HG03135 (cell line): Measurements from ENCODE around the gene ANKRD11.
"Not testable (repeated sequence)": the region's sequence is repeated elsewhere in the genome, so short reads cannot be mapped to it uniquely, and the experiment has no call there.

Experiments used
- ATAC-seq: cut with Tn5 transposase; IDR thresholded peaks from one replicate; pipeline ENCODE4 v1.9.1; 2021; ENCODE audit warnings: mild to moderate bottlenecking, moderate library complexity; ENCODE audit not compliant: unreplicated experiment

ANKRD11 gene

DNA sequence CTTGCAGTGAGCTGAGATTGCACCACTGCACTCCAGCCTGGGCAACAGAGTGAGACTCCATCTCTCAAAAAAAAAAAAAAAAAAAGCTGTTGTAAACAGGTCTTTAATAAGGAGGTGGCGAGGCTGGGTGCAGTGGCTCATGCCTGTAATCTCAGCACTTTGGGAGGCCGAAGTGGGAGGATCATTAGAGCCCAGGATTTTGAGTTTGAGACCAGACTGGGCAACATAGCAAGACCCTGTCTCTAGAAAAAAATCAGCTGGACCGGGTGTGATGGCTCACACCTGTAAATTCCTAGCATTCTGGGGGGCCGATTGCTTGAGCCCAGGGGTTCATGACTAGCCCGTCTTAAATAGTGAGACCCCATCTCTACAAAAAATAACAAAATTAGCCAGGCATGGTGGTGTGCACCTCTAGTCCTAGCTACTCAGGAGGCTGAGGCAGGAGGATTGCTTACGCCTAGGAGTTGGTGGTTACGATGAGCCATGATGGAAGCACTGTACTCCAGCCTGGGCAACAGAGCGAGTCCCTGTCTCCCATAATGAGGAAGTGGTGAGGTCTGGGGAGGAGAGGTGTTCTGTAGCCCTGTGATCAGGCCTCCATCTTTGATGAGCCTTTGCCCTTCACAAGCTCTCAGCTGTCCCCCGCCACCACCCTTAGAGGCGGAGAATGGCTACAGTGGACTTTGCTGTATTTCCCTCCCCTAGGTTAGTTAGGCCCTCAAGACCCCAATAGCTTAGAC is 236.6 kb downstream of the ANKRD11 start:
- no peak for ATAC-seq

DNA sequence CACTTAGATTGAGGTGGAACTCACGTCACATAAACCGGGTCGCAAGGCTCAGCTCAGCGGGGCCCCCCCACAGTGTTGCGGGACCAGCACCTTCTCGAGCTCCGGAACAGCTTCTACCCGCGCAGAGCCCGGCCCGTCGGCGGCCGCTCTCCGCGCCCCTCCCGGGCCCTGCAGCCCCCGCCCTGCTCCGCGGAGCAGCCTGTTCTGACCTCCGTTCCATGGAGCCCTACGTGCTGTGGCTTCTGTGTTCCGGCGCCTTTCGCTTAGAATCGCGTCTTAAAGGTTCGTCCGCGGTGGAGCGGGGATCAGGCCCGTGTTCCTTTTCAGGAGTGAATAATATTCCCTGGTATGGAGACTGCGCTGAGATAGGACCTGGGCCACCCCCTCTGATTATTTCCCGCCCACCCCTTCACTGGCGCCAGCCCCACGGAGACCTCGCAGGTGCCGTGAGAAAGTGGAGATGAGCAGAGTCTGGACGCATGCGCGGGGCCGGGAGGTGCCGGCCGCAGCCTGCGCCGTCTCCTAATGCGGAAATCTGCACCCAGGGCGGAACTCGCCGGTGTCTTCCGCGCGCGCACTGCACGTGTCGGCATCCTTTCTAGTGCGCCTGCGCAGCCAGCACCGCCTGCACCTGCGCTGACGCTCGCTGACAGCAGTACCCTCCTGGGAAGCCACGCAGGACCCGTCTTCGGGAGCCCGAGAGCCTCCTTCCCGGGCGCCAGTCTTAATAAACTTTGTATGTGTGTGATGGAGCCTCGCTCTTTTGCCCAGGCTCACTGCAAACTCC is 242.0 kb downstream of the ANKRD11 start:
- no peak for ATAC-seq

DNA sequence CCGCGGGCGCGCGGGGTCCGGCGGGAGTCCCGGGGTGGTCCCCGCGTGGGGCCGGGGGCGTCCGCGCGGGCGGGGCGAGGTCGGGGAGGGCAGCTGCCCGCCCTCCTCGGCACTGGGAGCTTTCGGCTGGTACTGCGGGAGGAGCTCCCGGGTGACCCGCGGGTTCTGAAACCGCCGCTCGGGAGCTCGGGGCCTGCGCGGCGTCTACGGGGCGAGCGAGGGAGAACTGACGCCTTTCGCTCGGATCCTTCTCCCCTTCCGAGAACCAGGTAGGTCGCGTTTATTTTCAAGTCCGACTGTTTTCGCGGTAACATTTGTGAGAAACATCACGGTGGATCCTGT is 242.7 kb downstream of the ANKRD11 start:
- not testable (repeated sequence) for ATAC-seq

DNA sequence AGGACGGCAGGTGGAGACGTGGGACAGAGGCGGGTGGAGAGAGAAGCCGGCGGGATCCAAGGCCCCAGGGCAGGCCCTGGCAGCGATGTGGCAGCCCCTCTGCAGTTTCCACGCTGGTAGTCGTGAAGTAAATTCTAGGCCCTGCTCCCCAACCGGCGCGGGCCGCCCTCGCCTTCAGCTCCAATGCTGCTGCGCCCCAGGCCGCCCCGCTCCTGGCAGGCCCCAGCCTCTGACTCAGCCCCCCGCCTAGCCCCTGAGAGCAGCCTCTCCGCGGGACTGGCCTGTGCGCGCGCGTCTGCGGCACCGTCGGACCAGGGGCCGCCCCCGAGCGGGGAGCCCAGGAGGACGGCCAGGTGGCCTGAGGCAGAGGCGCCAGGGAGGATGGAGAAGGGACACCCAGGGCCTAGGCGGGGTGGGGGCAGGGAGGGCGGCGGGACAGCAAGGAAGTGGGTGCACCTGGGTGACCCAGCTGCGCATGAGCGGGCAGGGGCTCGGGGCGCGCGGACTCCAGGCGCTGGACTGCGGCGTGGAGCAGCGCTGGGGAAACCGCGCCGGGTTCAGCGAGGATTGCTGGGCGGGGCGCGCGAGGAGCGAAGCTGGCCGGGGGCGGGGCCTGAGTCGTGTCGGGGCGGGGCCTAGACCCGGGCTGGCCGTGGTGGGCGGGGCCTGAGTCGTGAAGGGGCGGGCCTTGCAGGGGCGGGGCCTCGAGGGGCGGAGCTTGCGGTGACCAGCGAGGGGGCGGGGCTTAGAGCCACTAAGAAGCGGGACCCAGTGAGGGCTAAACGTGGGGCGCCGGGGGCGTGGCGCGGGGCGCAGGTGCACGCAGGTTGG is 243.2 kb downstream of the ANKRD11 start:
- ATAC-seq: peak; percentile 65

DNA sequence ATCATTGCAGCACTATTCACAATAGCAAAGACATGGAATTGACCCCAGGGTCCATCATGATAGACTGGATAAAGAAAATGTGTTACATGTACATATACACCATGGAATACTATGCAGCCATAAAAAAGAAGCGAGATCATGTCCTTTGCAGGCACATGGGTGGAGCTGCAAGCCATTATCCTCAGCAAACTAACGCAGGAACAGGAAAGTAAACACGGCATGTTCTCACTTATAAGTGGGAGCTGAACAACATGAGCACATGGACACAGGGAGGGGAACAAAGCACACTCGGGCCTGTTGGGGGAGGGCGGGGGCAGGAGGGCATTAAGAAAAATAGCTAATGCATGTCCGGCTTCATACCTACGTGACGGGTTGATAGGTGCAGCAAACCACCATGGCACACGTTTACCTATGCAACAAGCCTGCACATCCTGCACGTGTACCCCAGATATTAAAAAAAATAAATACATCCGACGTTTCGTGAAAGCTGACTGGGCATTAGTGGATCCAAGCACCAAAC is 243.9 kb downstream of the ANKRD11 start:
- no peak for ATAC-seq

DNA sequence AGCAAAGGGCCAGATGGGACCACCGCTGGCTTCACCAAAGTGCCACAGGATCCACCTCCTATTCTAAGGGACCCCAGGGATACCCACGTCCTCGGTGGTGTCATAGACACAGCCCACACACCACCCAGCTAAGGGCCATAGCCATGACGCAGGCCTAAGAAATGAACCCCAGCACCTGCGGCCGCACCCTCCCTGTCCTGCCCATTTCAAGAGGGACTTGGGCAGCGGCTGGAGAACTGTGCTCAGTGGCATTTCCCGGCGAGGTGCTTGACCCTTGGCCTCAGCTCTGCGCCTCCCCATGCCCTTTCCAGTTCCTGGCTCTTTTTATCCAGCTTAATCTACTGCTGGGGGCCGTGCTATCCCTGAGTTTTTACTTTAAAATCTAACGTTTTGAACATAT is 245.6 kb downstream of the ANKRD11 start:
- ATAC-seq: no peak

DNA sequence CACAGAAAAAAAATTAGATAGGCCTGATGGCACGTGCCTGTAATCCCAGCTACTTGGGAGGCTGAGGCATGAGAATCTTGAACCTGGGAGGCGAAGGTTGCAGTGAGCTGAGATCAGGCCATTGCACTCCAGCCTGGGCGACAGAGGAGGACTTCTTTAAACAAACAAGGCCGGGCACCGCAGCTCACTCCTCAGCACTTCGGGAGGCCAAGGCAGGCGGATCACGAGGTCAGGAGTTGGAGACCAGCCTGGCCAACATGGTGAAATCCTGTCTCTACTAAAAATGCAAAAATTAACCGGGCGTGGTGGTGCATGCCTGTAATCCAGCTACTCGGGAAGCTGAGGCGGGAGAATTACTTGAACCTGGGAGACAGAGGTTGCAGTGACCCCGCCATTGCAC is 246.1 kb downstream of the ANKRD11 start:
- not testable (repeated sequence) for ATAC-seq

GRCh38 chr16:89243664-89244063 is 246.7 kb downstream of the ANKRD11 start:
- ATAC-seq: no peak

GRCh38 chr16:89242795-89243200 is 247.6 kb downstream of the ANKRD11 start:
- ATAC-seq: no peak

- ATAC-seq: peak; percentile 60
These were observed 249.0 kb downstream of the ANKRD11 start for GRCh38 chr16:89241187-89242007.

- ATAC-seq: no peak
These were observed 252.6 kb downstream of the ANKRD11 start for GRCh38 chr16:89237733-89238132.

DNA sequence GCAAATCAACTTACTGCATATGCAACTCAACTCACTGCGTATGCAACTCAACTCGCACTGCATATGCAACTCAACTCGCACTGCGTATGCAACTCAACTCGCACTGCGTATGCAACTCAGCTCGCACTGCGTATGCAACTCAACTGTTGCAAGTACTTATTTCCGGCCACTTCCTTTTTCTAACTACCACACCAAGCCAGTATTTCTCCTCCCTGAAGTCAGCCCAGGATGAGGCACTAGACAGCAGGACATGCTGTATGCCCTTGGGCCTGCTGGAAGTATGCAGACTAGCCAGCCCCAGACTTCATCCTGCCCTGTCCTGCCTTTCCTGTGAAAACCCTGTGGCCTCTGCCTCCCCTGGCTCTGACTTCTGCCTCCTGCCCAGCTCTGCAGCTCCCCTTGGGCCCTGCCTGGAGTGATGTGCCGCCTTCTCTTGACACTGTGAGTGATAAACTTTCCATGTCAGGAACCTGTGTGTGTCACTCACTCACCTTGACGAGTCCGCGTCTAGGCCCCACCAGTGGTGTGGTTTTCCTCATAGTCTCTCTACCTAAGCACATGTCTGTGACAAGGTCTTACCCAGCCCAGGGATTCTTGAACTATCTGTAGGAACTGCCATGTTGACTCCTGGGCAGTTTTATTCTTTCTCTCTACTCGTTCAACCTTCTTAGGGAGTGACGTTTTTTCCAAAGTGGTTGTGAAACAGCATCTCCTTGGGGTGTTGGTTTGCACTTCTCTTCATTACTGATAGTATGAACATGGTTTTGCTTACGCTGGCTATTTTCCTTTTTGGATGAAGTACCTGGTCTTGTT is 256.5 kb downstream of the ANKRD11 start:
- ATAC-seq: no peak

DNA sequence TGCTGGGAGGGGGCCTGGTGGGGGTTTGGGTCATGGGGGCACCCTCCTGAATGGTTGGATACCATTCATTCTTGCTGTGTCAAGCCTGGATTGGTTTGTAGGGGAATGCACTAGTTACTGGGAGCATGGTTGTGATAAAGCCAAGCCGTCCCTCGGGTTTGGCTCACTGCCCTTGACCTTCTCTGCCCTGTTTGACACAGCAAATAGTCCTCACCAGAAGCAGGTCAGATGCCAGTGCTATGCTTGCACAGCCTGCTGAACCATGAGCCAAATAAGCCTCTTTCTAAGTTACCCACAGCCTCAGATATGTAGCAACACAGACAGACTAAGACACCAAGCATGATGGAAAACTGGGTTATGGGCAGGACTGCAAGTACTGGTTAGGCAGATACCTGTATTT is 258.3 kb downstream of the ANKRD11 start:
- no peak for ATAC-seq

DNA sequence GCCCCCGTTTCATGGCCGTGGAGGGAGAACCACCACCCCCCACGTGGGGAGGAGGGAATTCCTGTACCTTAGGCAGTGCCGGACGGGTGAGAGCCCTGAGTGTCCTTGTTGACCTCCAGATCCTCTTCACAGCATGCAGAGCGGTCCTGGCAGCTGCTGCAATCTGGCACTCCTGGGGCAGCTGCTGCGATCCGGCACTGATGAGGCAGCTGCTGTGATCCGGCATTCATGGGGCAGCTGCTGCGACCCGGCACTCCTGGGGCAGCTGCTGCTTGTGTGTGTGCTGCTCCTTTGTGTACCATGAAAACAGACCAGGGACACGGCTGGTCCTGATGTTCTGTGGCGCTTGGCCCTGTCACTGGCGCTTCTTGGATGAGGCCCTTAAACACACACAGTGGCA is 260.1 kb downstream of the ANKRD11 start:
- ATAC-seq: no peak

GRCh38 chr16:89224665-89225064 is 265.7 kb downstream of the ANKRD11 start:
- no peak for ATAC-seq

- ATAC-seq: no peak
These were observed 267.4 kb downstream of the ANKRD11 start for GRCh38 chr16:89222931-89223330.

DNA sequence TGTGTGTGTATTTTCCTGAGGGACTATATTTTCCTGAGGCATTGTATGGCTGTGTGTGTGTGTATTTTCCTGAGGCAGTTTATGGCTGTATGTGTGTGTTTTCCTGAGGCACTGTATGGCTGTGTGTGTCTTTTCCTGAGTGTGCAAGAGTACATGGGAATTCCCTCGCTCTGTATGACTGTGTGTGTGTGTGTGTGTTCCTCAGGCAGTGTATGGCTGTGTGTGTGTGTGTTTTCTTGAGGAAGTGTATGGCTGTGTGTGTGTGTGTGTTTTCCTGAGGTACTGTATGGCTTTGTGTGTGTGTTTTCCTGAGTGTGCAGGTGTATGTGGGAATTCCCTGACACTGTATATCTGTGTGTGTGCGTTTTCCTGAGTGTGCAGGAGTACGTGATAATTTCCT is 268.8 kb downstream of the ANKRD11 start:
- ATAC-seq: no peak

- no peak for ATAC-seq
These were observed 271.0 kb downstream of the ANKRD11 start for GRCh38 chr16:89219365-89219764.
